T-helper 1 cell treated with Interleukin-12 subunit alpha and Interleukin-12 subunit beta and Interleukin-4 antibody, amounts not matched to agents 30 μg/mL and 1 μg/mL, for 36 hours (primary cell): ENCODE results near the gene FRG2.
"Not testable (repeated sequence)": the region's sequence is repeated elsewhere in the genome, so short reads cannot be mapped to it uniquely, and the experiment has no call there.

ENCODE experiments used
- H3K27ac Mint-ChIP-seq: one replicate; pipeline ENCODE4 v1.8.0; 2021; ENCODE audit warnings: mild to moderate bottlenecking, mixed read lengths
- H3K27me3 Mint-ChIP-seq: one replicate; pipeline ENCODE4 v1.8.0; 2021; ENCODE audit warnings: low read depth, mixed read lengths
- H3K36me3 Mint-ChIP-seq: one replicate; pipeline ENCODE4 v1.8.0; 2021; ENCODE audit warnings: low read depth, mixed read lengths
- H3K4me1 Mint-ChIP-seq: one replicate; pipeline ENCODE4 v1.8.0; 2021; ENCODE audit warnings: low read depth, mixed read lengths
- H3K4me3 Mint-ChIP-seq: one replicate; pipeline ENCODE4 v1.8.0; 2021; ENCODE audit warnings: mild to moderate bottlenecking, moderate library complexity, mixed read lengths
- H3K9me3 Mint-ChIP-seq: one replicate; pipeline ENCODE4 v1.8.0; 2021; ENCODE audit warnings: mixed read lengths

The FRG2 gene

DNA sequence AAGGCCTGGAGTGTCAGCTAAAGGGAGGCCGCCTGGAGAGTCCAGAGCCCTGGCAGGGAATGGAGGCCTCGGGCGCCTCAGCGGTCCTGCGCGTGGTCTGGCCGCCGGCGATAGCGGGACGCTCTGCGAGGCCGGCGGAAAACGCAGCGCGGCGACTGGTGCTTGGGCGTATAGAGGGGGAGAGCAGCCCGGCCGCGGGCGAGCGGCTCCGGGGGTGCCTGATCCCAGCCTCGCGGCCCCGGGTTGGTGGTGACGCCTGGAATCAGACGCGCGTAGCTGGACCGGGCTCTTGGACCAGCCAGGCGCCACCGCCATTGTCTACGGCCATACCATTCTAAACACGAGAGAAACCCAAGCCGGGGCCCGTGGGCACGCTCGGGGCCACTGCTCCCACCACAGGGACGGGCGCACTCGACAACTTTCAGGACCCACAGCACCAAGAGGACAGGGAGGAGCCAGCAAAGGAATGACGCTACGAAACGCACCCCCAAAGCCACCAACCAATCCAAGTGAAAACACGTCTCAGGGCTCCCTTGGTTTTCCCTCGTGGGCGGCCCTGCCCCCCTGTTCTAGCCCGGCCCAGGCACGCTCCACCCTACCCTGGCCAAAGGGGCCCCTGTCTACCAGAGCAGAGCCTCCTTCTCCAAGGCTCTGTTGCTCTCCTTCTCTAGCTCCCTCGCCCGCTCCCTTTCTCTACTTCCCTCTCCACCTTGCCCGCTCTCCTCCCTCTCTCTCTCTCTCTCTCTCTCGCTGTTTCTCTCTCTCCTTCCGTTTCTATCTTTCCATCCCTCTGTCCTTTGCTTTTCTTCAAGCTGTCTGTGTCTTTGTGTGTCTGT is 7.8 kb downstream of the FRG2 start:
- Mint-ChIP-seq H3K27me3 (peaks cover 69% of the 10 kb centered on the region), H3K4me1 (peaks cover 15% of the 10 kb centered on the region), H3K36me3 (peaks cover 8% of the 10 kb centered on the region), H3K9me3 (peaks cover 14% of the 10 kb centered on the region), H3K4me3 (peak overlapping the region; percentile 63), H3K27ac (peak overlapping the region; percentile 73)

DNA sequence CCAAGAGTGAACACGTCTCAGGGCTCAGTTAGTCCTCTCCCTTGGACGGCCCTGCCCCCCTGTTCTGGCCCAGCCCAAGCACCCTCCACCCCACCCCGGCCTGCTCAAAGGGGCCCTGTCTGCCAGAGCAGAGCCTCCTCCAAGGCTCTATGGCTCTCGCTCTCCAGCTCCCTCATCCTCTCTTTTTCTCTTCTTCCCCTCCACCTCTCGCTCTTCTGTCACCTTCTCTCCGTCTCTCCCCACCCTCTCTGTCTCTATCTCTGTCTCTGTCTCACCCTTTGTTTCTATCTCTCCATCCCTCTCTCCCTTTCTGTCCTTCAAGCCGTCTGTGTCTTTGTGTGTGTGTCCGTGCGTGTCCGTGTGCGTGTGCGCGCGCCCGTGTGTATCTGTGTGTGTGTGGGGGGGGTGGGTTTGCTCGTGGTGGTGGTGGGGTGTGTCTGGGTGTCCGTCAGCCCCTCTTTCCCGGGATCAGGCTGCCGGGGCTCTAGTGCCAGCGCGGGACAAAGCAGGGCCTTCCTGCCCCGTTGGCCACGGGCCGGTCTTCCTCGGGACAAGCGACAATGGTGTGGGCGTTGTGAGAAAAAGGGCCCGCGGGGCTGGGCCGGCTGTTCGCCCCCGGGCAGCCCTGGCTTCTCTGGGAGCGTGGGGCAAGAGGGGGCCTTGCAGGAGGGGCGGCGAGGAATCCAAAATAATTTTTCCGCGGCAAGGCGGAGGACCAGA is 8.7 kb downstream of the FRG2 start:
- peaks cover 9% of the 10 kb centered on the region for H3K36me3 Mint-ChIP-seq
- peak overlapping the region; percentile 30 for H3K4me3 Mint-ChIP-seq
- H3K27me3 Mint-ChIP-seq: peaks cover 74% of the 10 kb centered on the region
- H3K27ac Mint-ChIP-seq: peak overlapping the region; percentile 57
- H3K9me3 Mint-ChIP-seq: peaks cover 18% of the 10 kb centered on the region
- peaks cover 15% of the 10 kb centered on the region for H3K4me1 Mint-ChIP-seq

GRCh38 chr4:190017357-190018200 is 9.5 kb downstream of the FRG2 start:
- H3K27ac Mint-ChIP-seq: peak overlapping the region; percentile 57
- H3K9me3 Mint-ChIP-seq: peaks cover 18% of the 10 kb centered on the region
- H3K27me3 Mint-ChIP-seq: peaks cover 77% of the 10 kb centered on the region
- peaks cover 13% of the 10 kb centered on the region for H3K4me1 Mint-ChIP-seq
- peaks cover 9% of the 10 kb centered on the region for H3K36me3 Mint-ChIP-seq
- no peak overlapping the region for H3K4me3 Mint-ChIP-seq

- peaks cover 80% of the 10 kb centered on the region for H3K27me3 Mint-ChIP-seq
- peak overlapping the region; percentile 54 for H3K4me3 Mint-ChIP-seq
- peaks cover 13% of the 10 kb centered on the region for H3K4me1 Mint-ChIP-seq
- peaks cover 18% of the 10 kb centered on the region for H3K9me3 Mint-ChIP-seq
- H3K27ac Mint-ChIP-seq: peak overlapping the region; percentile 64
- H3K36me3 Mint-ChIP-seq: peaks cover 9% of the 10 kb centered on the region
Observed at GRCh38 chr4:190016369-190017289, 10.4 kb downstream of the FRG2 start.

- Mint-ChIP-seq H3K27me3 (peaks cover 72% of the 10 kb centered on the region), H3K36me3 (peaks cover 9% of the 10 kb centered on the region), H3K4me1 (peaks cover 12% of the 10 kb centered on the region), H3K9me3 (peaks cover 16% of the 10 kb centered on the region), H3K4me3 (peak overlapping the region; percentile 54), H3K27ac (peak overlapping the region; percentile 64)
Observed at GRCh38 chr4:190015538-190016368, 11.3 kb downstream of the FRG2 start.

GRCh38 chr4:190014771-190015537 is 12.1 kb downstream of the FRG2 start:
- H3K9me3 Mint-ChIP-seq: peaks cover 13% of the 10 kb centered on the region
- H3K27ac Mint-ChIP-seq: no peak overlapping the region
- H3K4me1 Mint-ChIP-seq: peaks cover 9% of the 10 kb centered on the region
- peaks cover 9% of the 10 kb centered on the region for H3K36me3 Mint-ChIP-seq
- no peak overlapping the region for H3K4me3 Mint-ChIP-seq
- H3K27me3 Mint-ChIP-seq: peaks cover 64% of the 10 kb centered on the region

- H3K4me3 Mint-ChIP-seq, H3K9me3 Mint-ChIP-seq, H3K4me1 Mint-ChIP-seq, H3K36me3 Mint-ChIP-seq, H3K27ac Mint-ChIP-seq, H3K27me3 Mint-ChIP-seq: not testable (repeated sequence)
Observed at GRCh38 chr4:189989941-189990340, 37.1 kb downstream of the FRG2 start.

DNA sequence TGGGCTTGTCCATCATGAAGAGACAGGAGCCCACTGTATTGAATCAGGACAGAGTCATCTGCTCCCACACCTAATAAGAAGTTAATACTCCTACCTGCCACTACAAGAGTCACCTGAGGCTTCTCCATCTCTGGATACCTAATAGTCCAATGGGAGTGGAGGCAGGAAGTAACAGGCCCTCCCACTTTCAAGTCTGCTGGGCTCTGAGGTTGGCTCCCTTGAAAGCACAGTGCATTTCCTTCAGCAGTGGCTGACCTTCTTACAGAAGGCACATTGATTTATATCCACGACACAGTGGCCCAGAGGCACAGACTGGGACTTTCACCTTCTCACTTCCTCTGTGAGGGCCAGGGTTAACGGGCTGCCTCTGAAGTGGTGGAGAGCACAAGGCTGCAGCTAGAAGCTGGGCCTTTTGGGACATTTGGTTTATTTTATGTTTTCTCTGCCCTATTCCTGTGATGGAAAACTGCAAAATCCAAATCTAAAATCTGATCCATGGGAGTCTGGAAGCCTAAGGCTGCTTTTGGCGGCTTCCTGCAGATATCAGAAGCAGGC is 38.1 kb downstream of the FRG2 start:
- Mint-ChIP-seq H3K4me3 (no peak overlapping the region), H3K36me3 (no peaks in the 10 kb centered on the region), H3K9me3 (no peaks in the 10 kb centered on the region), H3K27ac (no peak overlapping the region), H3K27me3 (peaks cover 2% of the 10 kb centered on the region), H3K4me1 (no peaks in the 10 kb centered on the region)

DNA sequence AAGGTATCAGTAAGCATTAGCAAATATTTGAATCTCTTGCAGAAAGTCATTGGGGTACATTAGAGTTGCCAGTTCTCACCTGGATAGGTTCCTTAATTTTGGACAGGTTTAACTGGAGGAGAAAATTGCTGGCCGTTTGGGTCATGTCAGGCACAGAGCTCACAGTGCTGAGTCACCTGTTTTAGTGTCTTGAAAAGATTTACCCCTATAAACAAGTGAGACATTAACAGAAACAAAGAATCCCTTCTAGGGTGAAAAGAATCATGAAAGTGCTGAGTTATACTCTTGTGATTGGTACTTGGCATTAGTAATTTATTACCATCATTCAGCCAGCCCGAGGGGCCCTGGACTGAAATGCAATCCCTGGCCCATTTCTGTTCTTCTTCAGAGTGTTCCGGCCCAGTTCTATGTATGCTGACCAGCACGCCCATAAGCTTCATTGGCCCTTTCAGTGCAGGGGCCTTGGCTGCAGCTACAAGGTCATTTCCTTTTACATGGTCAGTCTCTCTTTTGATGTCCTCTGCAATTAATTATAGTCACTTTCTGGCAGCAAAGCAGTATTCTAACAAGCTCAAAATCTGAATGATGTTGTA is 41.3 kb downstream of the FRG2 start:
- not testable (repeated sequence) for H3K27me3 Mint-ChIP-seq, H3K4me3 Mint-ChIP-seq, H3K4me1 Mint-ChIP-seq, H3K27ac Mint-ChIP-seq, H3K9me3 Mint-ChIP-seq, H3K36me3 Mint-ChIP-seq

DNA sequence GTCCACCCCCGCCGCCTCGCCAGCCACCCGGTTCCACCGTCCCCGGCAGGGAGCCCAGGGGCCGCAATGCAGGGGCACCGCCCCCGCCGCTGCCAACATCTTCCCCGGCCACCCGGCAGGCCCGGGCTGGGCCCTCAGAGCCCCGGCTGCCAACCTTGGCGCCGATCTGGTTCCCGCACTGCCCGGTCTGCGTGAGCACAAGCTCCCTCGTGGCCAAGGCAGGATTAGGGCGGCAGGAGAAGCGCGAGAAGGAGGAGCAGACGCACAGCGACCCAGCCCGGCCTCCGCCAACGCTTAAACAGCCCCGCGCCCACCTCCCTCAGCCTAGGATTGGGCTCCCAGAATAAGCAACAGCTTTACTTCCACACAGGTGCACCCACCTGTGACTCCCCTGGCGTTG is 42.4 kb downstream of the FRG2 start:
- H3K9me3 Mint-ChIP-seq, H3K4me3 Mint-ChIP-seq, H3K4me1 Mint-ChIP-seq, H3K27me3 Mint-ChIP-seq, H3K36me3 Mint-ChIP-seq, H3K27ac Mint-ChIP-seq: not testable (repeated sequence)

DNA sequence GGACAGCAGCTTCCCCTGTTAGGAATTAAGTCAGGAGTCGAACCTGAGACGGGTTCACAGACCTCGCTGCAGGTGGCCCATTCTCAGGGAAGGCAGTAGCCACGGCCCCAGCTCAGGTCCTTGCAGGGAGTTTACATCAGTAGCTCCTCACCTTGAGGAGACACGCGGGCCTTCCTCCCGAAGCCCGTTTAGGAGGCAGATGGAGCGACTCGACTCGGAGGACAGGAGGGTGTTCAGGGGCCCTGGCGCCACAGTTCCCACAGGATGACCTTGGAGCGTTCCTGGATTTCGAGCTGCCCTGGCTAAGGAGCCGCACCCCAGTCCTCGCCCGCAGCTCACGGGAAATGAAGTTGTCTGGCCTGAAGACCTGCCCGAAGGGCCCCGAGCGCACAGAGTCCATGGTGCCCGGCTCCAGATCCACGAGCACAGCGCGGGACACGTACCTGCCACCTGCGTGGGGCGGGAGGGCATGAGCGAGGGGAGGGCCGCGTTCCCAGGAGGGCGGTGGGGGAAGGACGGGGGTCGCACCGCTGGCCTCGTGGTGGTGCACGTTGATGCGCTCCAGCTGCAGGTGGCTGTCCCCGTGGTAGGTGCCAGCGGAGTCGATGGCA is 43.0 kb downstream of the FRG2 start:
- H3K36me3 Mint-ChIP-seq, H3K4me3 Mint-ChIP-seq, H3K9me3 Mint-ChIP-seq, H3K4me1 Mint-ChIP-seq, H3K27ac Mint-ChIP-seq, H3K27me3 Mint-ChIP-seq: not testable (repeated sequence)

- Mint-ChIP-seq H3K27me3 (no peaks in the 10 kb centered on the region), H3K27ac (no peak overlapping the region), H3K9me3 (peaks cover 3% of the 10 kb centered on the region), H3K4me3 (no peak overlapping the region), H3K36me3 (no peaks in the 10 kb centered on the region), H3K4me1 (no peaks in the 10 kb centered on the region)
Observed at GRCh38 chr4:189981970-189982369, 45.1 kb downstream of the FRG2 start.
